ENCODE results near the gene ZBTB20.

Gene ZBTB20

GRCh38 chr3:114794894-114795630, 352.0 kb downstream of the ZBTB20 start:
- TF ChIP-seq BACH2 (CRISPR knock-in tag; IDR thresholded peaks at IDR 0.05; ENCODE audit: borderline replicate concordance) (no peak), ZC3H10 (CRISPR knock-in tag; IDR thresholded peaks at IDR 0.05) (no peak), CSDC2 (CRISPR knock-in tag; IDR thresholded peaks at IDR 0.05) (no peak), CSRNP3 (CRISPR knock-in tag; IDR thresholded peaks at IDR 0.05) (no peak), CREB5 (CRISPR knock-in tag; IDR thresholded peaks at IDR 0.05; ENCODE audit: low read depth) (no peak), SNAI2 (CRISPR knock-in tag; IDR thresholded peaks at IDR 0.05) (no peak), ESRRG (CRISPR knock-in tag; IDR thresholded peaks at IDR 0.05) (no peak), OSR1 (CRISPR knock-in tag; IDR thresholded peaks at IDR 0.05) (no peak), ARNTL (CRISPR knock-in tag; IDR thresholded peaks at IDR 0.05; ENCODE audit: borderline replicate concordance, low read depth) (no peak), ZNF70 (CRISPR knock-in tag; IDR thresholded peaks at IDR 0.05) (no peak), GLIS3 (CRISPR knock-in tag; IDR thresholded peaks at IDR 0.05) (no peak), PPARA (CRISPR knock-in tag; IDR thresholded peaks at IDR 0.05; ENCODE audit: borderline replicate concordance) (no peak), ISL1 (CRISPR knock-in tag; IDR thresholded peaks at IDR 0.05) (no peak), PATZ1 (CRISPR knock-in tag; IDR thresholded peaks at IDR 0.05; ENCODE audit: borderline replicate concordance) (no peak), TSHZ2 (CRISPR knock-in tag; IDR thresholded peaks at IDR 0.05) (no peak), ZFP30 (CRISPR knock-in tag; IDR thresholded peaks at IDR 0.05) (no peak), POU6F1 (CRISPR knock-in tag; IDR thresholded peaks at IDR 0.05; ENCODE audit: borderline replicate concordance, low read depth) (no peak), TOX (CRISPR knock-in tag; IDR thresholded peaks at IDR 0.05; ENCODE audit: borderline replicate concordance) (no peak), ZNF8 (CRISPR knock-in tag; IDR thresholded peaks at IDR 0.05) (no peak), TCF4 (CRISPR knock-in tag; IDR thresholded peaks at IDR 0.05; ENCODE audit: borderline replicate concordance) (no peak)
- no peak for ATAC-seq

GRCh38 chr3:114792159-114792918, 354.7 kb downstream of the ZBTB20 start:
- ATAC-seq, result no peak
- no peak for TF ChIP-seq SNAI2 (CRISPR knock-in tag; IDR thresholded peaks at IDR 0.05)
- TF ChIP-seq TSHZ2 (CRISPR knock-in tag; IDR thresholded peaks at IDR 0.05), result no peak
- TF ChIP-seq ZNF70 (CRISPR knock-in tag; IDR thresholded peaks at IDR 0.05), result no peak
- TF ChIP-seq PPARA (CRISPR knock-in tag; IDR thresholded peaks at IDR 0.05; ENCODE audit: borderline replicate concordance), result no peak
- no peak for TF ChIP-seq ARNTL (CRISPR knock-in tag; IDR thresholded peaks at IDR 0.05; ENCODE audit: borderline replicate concordance, low read depth)
- no peak for TF ChIP-seq CREB5 (CRISPR knock-in tag; IDR thresholded peaks at IDR 0.05; ENCODE audit: low read depth)
- no peak for TF ChIP-seq GLIS3 (CRISPR knock-in tag; IDR thresholded peaks at IDR 0.05)
- TF ChIP-seq OSR1 (CRISPR knock-in tag; IDR thresholded peaks at IDR 0.05), result no peak
- no peak for TF ChIP-seq ESRRG (CRISPR knock-in tag; IDR thresholded peaks at IDR 0.05)
- no peak for TF ChIP-seq ZC3H10 (CRISPR knock-in tag; IDR thresholded peaks at IDR 0.05)
- TF ChIP-seq RARB (CRISPR knock-in tag; IDR thresholded peaks at IDR 0.05), result no peak
- TF ChIP-seq POU6F1 (CRISPR knock-in tag; IDR thresholded peaks at IDR 0.05; ENCODE audit: borderline replicate concordance, low read depth), result no peak

Measured in SK-N-SH treated with all-trans-retinoic acid at 6 μM for 48 hours (cell line).